ENCODE results near the gene LARP6. TPM values are rescaled to one million over a fixed set of nuclear protein-coding genes. Genes with fewer than 3 reads are reported as not detected.
"Not testable (repeated sequence)": the region's sequence is repeated elsewhere in the genome, so short reads cannot be mapped to it uniquely, and the experiment has no call there.

The LARP6 gene
- total RNA-seq, 1 donor from 2014 or later = 24.8 TPM

- peak in 1 of 2 experiments; percentile 9 for DNase-seq (ENCODE audit: low spot score in 2 of 2, unreplicated experiment in 2 of 2)
- TF ChIP-seq CTCF (IDR thresholded peaks at IDR 0.05; ENCODE audit: unreplicated experiment) = no peak
- H3K27ac Mint-ChIP-seq = no peak overlapping the region
Measured at GRCh38 chr15:70825841-70826240, 28.1 kb downstream of the LARP6 start.

GRCh38 chr15:70823196-70823595 lies 30.8 kb downstream of the LARP6 start:
- H3K4me1 Mint-ChIP-seq = peaks cover 26% of the 10 kb centered on the region

More at GRCh38 chr15:70825841-70826240, 28.1 kb downstream of the LARP6 start:
- Mint-ChIP-seq H3K9me3 (peaks cover 1% of the 10 kb centered on the region), H3K4me1 (peaks cover 26% of the 10 kb centered on the region), H3K27me3 (ENCODE audit: low read depth) (no peaks in the 10 kb centered on the region), H3K4me3 (no peak overlapping the region), H3K36me3 (no peaks in the 10 kb centered on the region)

GRCh38 chr15:70820214-70820613 lies 33.7 kb downstream of the LARP6 start:
- DNase-seq (ENCODE audit: low spot score in 2 of 2, unreplicated experiment in 2 of 2) = no peak
- Mint-ChIP-seq H3K36me3 (no peaks in the 10 kb centered on the region), H3K27ac (no peak overlapping the region), H3K9me3 (peaks cover 11% of the 10 kb centered on the region), H3K4me1 (peaks cover 17% of the 10 kb centered on the region), H3K27me3 (ENCODE audit: low read depth) (no peaks in the 10 kb centered on the region), H3K4me3 (no peak overlapping the region)
- TF ChIP-seq CTCF (IDR thresholded peaks at IDR 0.05; ENCODE audit: unreplicated experiment) = no peak

More at GRCh38 chr15:70823196-70823595, 30.8 kb downstream of the LARP6 start:
- TF ChIP-seq CTCF (IDR thresholded peaks at IDR 0.05; ENCODE audit: unreplicated experiment) = no peak
- Mint-ChIP-seq H3K4me3 (no peak overlapping the region), H3K36me3 (no peaks in the 10 kb centered on the region), H3K27me3 (ENCODE audit: low read depth) (no peaks in the 10 kb centered on the region), H3K9me3 (peaks cover 11% of the 10 kb centered on the region), H3K27ac (peak overlapping the region; percentile 23)
- no peak for DNase-seq (ENCODE audit: low spot score in 2 of 2, unreplicated experiment in 2 of 2)

GRCh38 chr15:70818580-70818979 lies 35.4 kb downstream of the LARP6 start:
- Mint-ChIP-seq H3K9me3 (peaks cover 11% of the 10 kb centered on the region), H3K4me1 (peaks cover 5% of the 10 kb centered on the region), H3K27ac (no peak overlapping the region), H3K36me3 (no peaks in the 10 kb centered on the region), H3K4me3 (no peak overlapping the region), H3K27me3 (ENCODE audit: low read depth) (no peaks in the 10 kb centered on the region)
- no peak for DNase-seq (ENCODE audit: low spot score in 2 of 2, unreplicated experiment in 2 of 2)
- TF ChIP-seq CTCF (IDR thresholded peaks at IDR 0.05; ENCODE audit: unreplicated experiment) = no peak

- no peak overlapping the region for H3K27ac Mint-ChIP-seq
- H3K4me1 Mint-ChIP-seq = no peaks in the 10 kb centered on the region
- H3K4me3 Mint-ChIP-seq = no peak overlapping the region
- H3K9me3 Mint-ChIP-seq = peaks cover 11% of the 10 kb centered on the region
- DNase-seq (ENCODE audit: low spot score in 2 of 2, unreplicated experiment in 2 of 2) = no peak
- H3K27me3 Mint-ChIP-seq (ENCODE audit: low read depth) = no peaks in the 10 kb centered on the region
- H3K36me3 Mint-ChIP-seq = no peaks in the 10 kb centered on the region
- no peak for TF ChIP-seq CTCF (IDR thresholded peaks at IDR 0.05; ENCODE audit: unreplicated experiment)
Measured at GRCh38 chr15:70817266-70817665, 36.7 kb downstream of the LARP6 start.

- Mint-ChIP-seq H3K4me3 (no peak overlapping the region), H3K4me1 (no peaks in the 10 kb centered on the region), H3K36me3 (no peaks in the 10 kb centered on the region), H3K9me3 (peaks cover 8% of the 10 kb centered on the region), H3K27me3 (ENCODE audit: low read depth) (no peaks in the 10 kb centered on the region), H3K27ac (no peak overlapping the region)
- DNase-seq (ENCODE audit: low spot score in 2 of 2, unreplicated experiment in 2 of 2) = no peak
- TF ChIP-seq CTCF (IDR thresholded peaks at IDR 0.05; ENCODE audit: unreplicated experiment) = no peak
Measured at GRCh38 chr15:70815604-70816003, 38.4 kb downstream of the LARP6 start.

GRCh38 chr15:70815011-70815410 lies 38.9 kb downstream of the LARP6 start:
- H3K36me3 Mint-ChIP-seq; H3K27me3 Mint-ChIP-seq (ENCODE audit: low read depth); H3K9me3 Mint-ChIP-seq; H3K27ac Mint-ChIP-seq; H3K4me3 Mint-ChIP-seq; H3K4me1 Mint-ChIP-seq; DNase-seq (ENCODE audit: low spot score in 2 of 2, unreplicated experiment in 2 of 2): not testable (repeated sequence)
